Small intestine (tissue), 7 donors: ENCODE measurements around the gene HOXC9. TPM values are rescaled to one million over a fixed set of nuclear protein-coding genes. Genes with fewer than 3 reads are reported as not detected.
A peak's percentile ranks its signal among the peaks of the same experiment; 100 is the strongest.

Experiments
- DNase-seq, 2 donors: peaks; one replicate each; pipeline versions ENCODE4 v3.0.0 to v3.0.0-alpha.2; 2013
- FAIRE-seq: peaks from 2 replicates; lab custom pipeline; 2012; peaks lifted over from hg19 to GRCh38; lab: Jason Lieb, UNC
- H3K27ac ChIP-seq, 3 donors: one replicate each; pipeline ENCODE4 v1.5.1; 2013; ENCODE audit warnings: low read length in 2 of 3, mild to moderate bottlenecking in 2 of 3, control low read depth in 1 of 3, inconsistent platforms in 1 of 3, low read depth in 1 of 3, moderate library complexity in 1 of 3
- H3K27me3 ChIP-seq, 3 donors: one replicate each; pipeline ENCODE4 v1.6.1; 2013; ENCODE audit warnings: low read length in 3 of 3, inconsistent platforms in 1 of 3; ENCODE audit not compliant: control insufficient read depth in 3 of 3, insufficient read depth in 3 of 3
- H3K36me3 ChIP-seq, 3 donors: one replicate each; pipeline ENCODE4 v1.6.1; 2013; ENCODE audit warnings: low read length in 3 of 3, inconsistent platforms in 1 of 3, low read depth in 1 of 3, mild to moderate bottlenecking in 1 of 3, moderate library complexity in 1 of 3; ENCODE audit not compliant: control insufficient read depth in 3 of 3, insufficient read depth in 2 of 3
- H3K4me1 ChIP-seq, 3 donors: one replicate each; pipeline ENCODE4 v1.6.1; 2013; ENCODE audit warnings: low read length in 2 of 3, inconsistent platforms in 1 of 3, low read depth in 1 of 3, mild to moderate bottlenecking in 1 of 3, moderate library complexity in 1 of 3; ENCODE audit not compliant: control insufficient read depth in 3 of 3, insufficient read depth in 2 of 3
- H3K4me3 ChIP-seq, 3 donors: one replicate each; pipeline ENCODE4 v1.5.1; 2013; ENCODE audit warnings: low read length in 3 of 3, control low read depth in 1 of 3, inconsistent platforms in 1 of 3, low read depth in 1 of 3, mild to moderate bottlenecking in 1 of 3, moderate library complexity in 1 of 3
- H3K9me3 ChIP-seq, 2 donors: one replicate each; pipeline ENCODE4 v1.6.1; 2013; ENCODE audit warnings: low read depth in 1 of 2, low read length in 1 of 2; ENCODE audit not compliant: control insufficient read depth in 2 of 2, insufficient read depth in 1 of 2
- WGBS, 3 donors: extraction: QIAGEN DNeasy Blood & Tissue Kit; methylation state at CpG; one replicate each; pipeline ENCODE4 v1.1.7; 2013; 5-methylcytosine and 5-hydroxymethylcytosine counted together
- polyA plus RNA-seq, 4 donors: library from polyadenylated mRNA; stranded (reverse) in 3 of 4; unstranded in 1 of 4; fragments of 200-250 nt in 3 of 4; fragments of 120-200 nt in 1 of 4; gene quantifications; one replicate each; pipeline versions ENCODE4 v1.2.1 to v1.2.3, GENCODE V29; 2013
- donor health status: healthy with polysubstance abuse.
- donor health status: control.
- donor health status: control.
- donor health status: Bipolar disorder and iron deficiency.
- donor health status: healthy.

The HOXC9 gene
- polyA plus RNA-seq, 4 donors = 2.2 TPM; not detected in 3

DNA sequence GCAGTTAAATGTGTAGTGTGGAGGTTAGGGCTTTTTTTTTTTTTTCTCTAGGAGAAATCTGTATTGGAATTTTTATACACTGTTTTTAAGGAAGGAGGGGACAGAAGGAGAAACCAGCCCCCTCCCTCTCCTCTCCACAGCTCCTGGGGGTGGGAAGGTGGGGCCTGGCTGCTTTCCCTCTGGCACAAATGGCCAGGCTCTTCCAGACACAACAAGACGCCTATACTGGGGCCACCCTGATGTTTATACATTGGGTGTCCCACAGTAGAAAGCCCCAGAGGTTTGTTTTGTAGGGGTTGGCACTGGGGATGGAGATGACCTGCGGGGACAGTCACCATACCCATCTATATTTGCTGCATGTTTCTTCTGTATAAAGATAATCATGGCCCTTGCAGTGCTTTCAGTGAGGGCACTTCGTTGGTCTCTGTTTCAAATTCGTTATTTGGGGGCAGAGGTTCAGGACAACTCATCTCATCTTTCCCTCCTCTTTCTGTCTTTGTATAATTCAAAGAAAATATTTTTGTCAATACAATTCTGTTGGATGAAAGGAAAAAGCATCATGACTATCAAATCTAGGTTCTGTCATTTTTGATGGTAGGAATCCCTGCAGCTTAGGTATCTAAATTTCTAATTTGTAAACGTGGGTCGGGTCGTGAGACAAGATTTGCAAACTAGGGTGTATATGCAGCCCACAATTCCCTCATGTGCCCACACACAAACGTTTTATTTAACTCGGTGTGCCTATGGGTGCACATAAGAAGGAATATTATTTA is 23.0 kb upstream of the HOXC9 start:
- FAIRE-seq = no peak
- Histone ChIP-seq H3K9me3 (peaks cover 0 to 16% of the 10 kb centered on the region in 2 donors), H3K36me3 (no peaks in the 10 kb centered on the region), H3K4me3 (no peak overlapping the region), H3K4me1 (peaks cover 3 to 36% (median 13%) of the 10 kb centered on the region in 3 donors), H3K27ac (no peak overlapping the region), H3K27me3 (peaks cover 0 to 88% (median 66%) of the 10 kb centered on the region in 3 donors)
- WGBS, 3 donors = 33 to 52% (median 38%) methylated on average over 8 to 9 of the region's 9 CpGs
- DNase-seq = no peak

- FAIRE-seq = no peak
- Histone ChIP-seq H3K9me3 (peaks cover 0 to 16% of the 10 kb centered on the region in 2 donors), H3K4me1 (peaks cover 3 to 36% (median 13%) of the 10 kb centered on the region in 3 donors), H3K27me3 (peaks cover 0 to 88% (median 65%) of the 10 kb centered on the region in 3 donors), H3K27ac (peak overlapping the region in 1 of 3 donors; percentile 97), H3K36me3 (no peaks in the 10 kb centered on the region), H3K4me3 (peak overlapping the region in 1 of 3 donors; percentile 40)
- 3 to 6% (median 5%) methylated on average over 11 of the region's 11 CpGs for WGBS, 3 donors
- DNase-seq = peak; percentile 40 to 89
These were observed 22.1 kb upstream of the HOXC9 start for GRCh38 chr12:53977596-53978445.

GRCh38 chr12:53978477-53979356 is 21.2 kb upstream of the HOXC9 start:
- WGBS, 3 donors = 1 to 10% (median 8%) methylated on average over 15 of the region's 15 CpGs
- peak overlapping the region in 1 of 3 donors; percentile 40 for H3K4me3 ChIP-seq

GRCh38 chr12:53980104-53980801 is 19.7 kb upstream of the HOXC9 start:
- peaks cover 0 to 87% (median 65%) of the 10 kb centered on the region in 3 donors for H3K27me3 ChIP-seq

More at GRCh38 chr12:53978477-53979356, 21.2 kb upstream of the HOXC9 start:
- DNase-seq (peak; percentile 91), FAIRE-seq (no peak)
- Histone ChIP-seq H3K27me3 (peaks cover 0 to 88% (median 65%) of the 10 kb centered on the region in 3 donors), H3K9me3 (peaks cover 0 to 16% of the 10 kb centered on the region in 2 donors), H3K4me1 (peaks cover 3 to 36% (median 10%) of the 10 kb centered on the region in 3 donors), H3K27ac (peak overlapping the region in 2 of 3 donors; percentile 5 to 97), H3K36me3 (no peaks in the 10 kb centered on the region)

GRCh38 chr12:53980802-53981496 is 19.0 kb upstream of the HOXC9 start:
- no peak for DNase-seq
- H3K27me3 ChIP-seq = peaks cover 0 to 87% (median 66%) of the 10 kb centered on the region in 3 donors
- 43 to 79% (median 59%) methylated on average over 15 of the region's 15 CpGs for WGBS, 3 donors

More at GRCh38 chr12:53980104-53980801, 19.7 kb upstream of the HOXC9 start:
- 49 to 74% (median 52%) methylated on average over 7 of the region's 7 CpGs for WGBS, 3 donors
- Histone ChIP-seq H3K36me3 (no peaks in the 10 kb centered on the region), H3K4me1 (peaks cover 0 to 32% (median 5%) of the 10 kb centered on the region in 3 donors), H3K27ac (no peak overlapping the region), H3K9me3 (peaks cover 0 to 16% of the 10 kb centered on the region in 2 donors), H3K4me3 (no peak overlapping the region)
- FAIRE-seq (no peak), DNase-seq (no peak)

GRCh38 chr12:53981634-53982565 is 18.1 kb upstream of the HOXC9 start:
- WGBS, 3 donors = 38 to 73% (median 66%) methylated on average over 30 of the region's 30 CpGs
- FAIRE-seq = no peak
- H3K4me3 ChIP-seq = no peak overlapping the region

More at GRCh38 chr12:53980802-53981496, 19.0 kb upstream of the HOXC9 start:
- Histone ChIP-seq H3K4me1 (peaks cover 3 to 32% (median 6%) of the 10 kb centered on the region in 3 donors), H3K4me3 (no peak overlapping the region), H3K36me3 (no peaks in the 10 kb centered on the region), H3K9me3 (peaks cover 0 to 13% of the 10 kb centered on the region in 2 donors), H3K27ac (no peak overlapping the region)
- no peak for FAIRE-seq

More at GRCh38 chr12:53981634-53982565, 18.1 kb upstream of the HOXC9 start:
- Histone ChIP-seq H3K9me3 (peaks cover 0 to 4% of the 10 kb centered on the region in 2 donors), H3K4me1 (peaks cover 5 to 37% (median 6%) of the 10 kb centered on the region in 3 donors), H3K27me3 (peaks cover 0 to 87% (median 68%) of the 10 kb centered on the region in 3 donors), H3K27ac (no peak overlapping the region), H3K36me3 (no peaks in the 10 kb centered on the region)
- DNase-seq = no peak
